Mesothelial cell of epicardium (in vitro differentiated cells): ENCODE results near the gene PPP1R12C. TPM values are rescaled to one million over a fixed set of nuclear protein-coding genes. Genes with fewer than 3 reads are reported as not detected.

Experiments
- DNase-seq, 2 experiments: peaks; one replicate each; pipeline ENCODE4 v3.0.0; 2021; ENCODE audit warnings: low spot score in 2 of 2; ENCODE audit not compliant: unreplicated experiment in 2 of 2
- H3K27ac Mint-ChIP-seq: 2 replicates; pipeline ENCODE4 v1.8.0; 2021; ENCODE audit warnings: mixed read lengths
- H3K27me3 Mint-ChIP-seq: 2 replicates; pipeline ENCODE4 v1.8.0; 2021; ENCODE audit warnings: low read depth, mixed read lengths
- H3K36me3 Mint-ChIP-seq: 2 replicates; pipeline ENCODE4 v1.8.0; 2021; ENCODE audit warnings: mixed read lengths
- H3K4me1 Mint-ChIP-seq: 2 replicates; pipeline ENCODE4 v1.8.0; 2021; ENCODE audit warnings: mixed read lengths
- H3K4me3 Mint-ChIP-seq: 2 replicates; pipeline ENCODE4 v1.8.0; 2021; ENCODE audit warnings: mild to moderate bottlenecking, moderate library complexity, mixed read lengths
- H3K9me3 Mint-ChIP-seq: 2 replicates; pipeline ENCODE4 v1.8.0; 2021; ENCODE audit warnings: mixed read lengths
- CTCF ChIP-seq: fragments of 200-600 bp; sonication (generic); IDR thresholded peaks from one replicate; pipeline ENCODE4 v1.5.0; 2021; ENCODE audit warnings: antibody characterized with exemption; ENCODE audit not compliant: unreplicated experiment
- total RNA-seq: library from RNA; stranded (reverse); gene quantifications from 3 replicates; pipeline ENCODE4 v1.2.1, GENCODE V29; 2021

Gene PPP1R12C
- total RNA-seq, 1 donor from 2014 or later = 111 TPM

- peaks cover 30% of the 10 kb centered on the region for H3K4me1 Mint-ChIP-seq
- no peak for DNase-seq
- H3K27ac Mint-ChIP-seq = peak overlapping the region; percentile 48
- TF ChIP-seq CTCF = no peak
- H3K27me3 Mint-ChIP-seq = peaks cover 34% of the 10 kb centered on the region
- H3K4me3 Mint-ChIP-seq = peak overlapping the region; percentile 64
- no peaks in the 10 kb centered on the region for H3K9me3 Mint-ChIP-seq
- H3K36me3 Mint-ChIP-seq = peaks cover 5% of the 10 kb centered on the region
These were observed 29.9 kb downstream of the PPP1R12C start for GRCh38 chr19:55087542-55087901.

GRCh38 chr19:55086730-55087541 is 30.5 kb downstream of the PPP1R12C start:
- peaks cover 5% of the 10 kb centered on the region for H3K36me3 Mint-ChIP-seq
- peaks cover 30% of the 10 kb centered on the region for H3K4me1 Mint-ChIP-seq
- peak overlapping the region; percentile 48 for H3K27ac Mint-ChIP-seq
- TF ChIP-seq CTCF = no peak
- peaks cover 38% of the 10 kb centered on the region for H3K27me3 Mint-ChIP-seq
- peak; percentile 70 to 83 for DNase-seq
- peak overlapping the region; percentile 64 for H3K4me3 Mint-ChIP-seq
- no peaks in the 10 kb centered on the region for H3K9me3 Mint-ChIP-seq

- Mint-ChIP-seq H3K27ac (no peak overlapping the region), H3K36me3 (peaks cover 5% of the 10 kb centered on the region), H3K4me3 (peak overlapping the region; percentile 17), H3K27me3 (peaks cover 44% of the 10 kb centered on the region), H3K4me1 (peaks cover 30% of the 10 kb centered on the region), H3K9me3 (no peaks in the 10 kb centered on the region)
- no peak for TF ChIP-seq CTCF
- DNase-seq = no peak
These were observed 31.3 kb downstream of the PPP1R12C start for GRCh38 chr19:55085923-55086715.

- H3K4me1 Mint-ChIP-seq = peaks cover 45% of the 10 kb centered on the region
- peaks cover 9% of the 10 kb centered on the region for H3K36me3 Mint-ChIP-seq
- no peak overlapping the region for H3K27ac Mint-ChIP-seq
- no peak overlapping the region for H3K4me3 Mint-ChIP-seq
- H3K9me3 Mint-ChIP-seq = no peaks in the 10 kb centered on the region
- no peak for DNase-seq
- peaks cover 61% of the 10 kb centered on the region for H3K27me3 Mint-ChIP-seq
- no peak for TF ChIP-seq CTCF
These were observed 33.0 kb downstream of the PPP1R12C start for GRCh38 chr19:55084416-55084815.

- DNase-seq = no peak
- Mint-ChIP-seq H3K27me3 (peaks cover 66% of the 10 kb centered on the region), H3K4me3 (no peak overlapping the region), H3K36me3 (peaks cover 12% of the 10 kb centered on the region), H3K9me3 (no peaks in the 10 kb centered on the region), H3K4me1 (peaks cover 39% of the 10 kb centered on the region), H3K27ac (no peak overlapping the region)
- TF ChIP-seq CTCF = no peak
These were observed 34.2 kb downstream of the PPP1R12C start for GRCh38 chr19:55083004-55083850.
